HG02884 (cell line): ENCODE data around the gene SLC27A1.
"Not testable (repeated sequence)": the region's sequence is repeated elsewhere in the genome, so short reads cannot be mapped to it uniquely, and the experiment has no call there.

Source experiments
- ATAC-seq: cut with Tn5 transposase; IDR thresholded peaks from one replicate; pipeline ENCODE4 v1.9.1; 2021; ENCODE audit warnings: mild to moderate bottlenecking, moderate library complexity; ENCODE audit not compliant: unreplicated experiment

SLC27A1 gene

GRCh38 chr19:17486545-17487240 lies 16.4 kb downstream of the SLC27A1 start:
- ATAC-seq: no peak

- ATAC-seq: no peak
Observed at GRCh38 chr19:17487284-17488121, 17.2 kb downstream of the SLC27A1 start.

GRCh38 chr19:17488593-17489391 lies 18.5 kb downstream of the SLC27A1 start:
- ATAC-seq: no peak

GRCh38 chr19:17489392-17490030 lies 19.2 kb downstream of the SLC27A1 start:
- ATAC-seq: no peak

GRCh38 chr19:17490411-17490810 lies 20.1 kb downstream of the SLC27A1 start:
- no peak for ATAC-seq

GRCh38 chr19:17491287-17491686 lies 21.0 kb downstream of the SLC27A1 start:
- ATAC-seq: no peak

GRCh38 chr19:17495639-17496296 lies 25.4 kb downstream of the SLC27A1 start:
- ATAC-seq: no peak

- ATAC-seq: no peak
Observed at GRCh38 chr19:17496337-17496997, 26.1 kb downstream of the SLC27A1 start.

- no peak for ATAC-seq
Observed at GRCh38 chr19:17497149-17497798, 26.9 kb downstream of the SLC27A1 start.

- not testable (repeated sequence) for ATAC-seq
Observed at GRCh38 chr19:17499025-17499424, 28.7 kb downstream of the SLC27A1 start.

GRCh38 chr19:17499648-17500446 lies 29.5 kb downstream of the SLC27A1 start:
- ATAC-seq: no peak

GRCh38 chr19:17500447-17501198 lies 30.3 kb downstream of the SLC27A1 start:
- ATAC-seq: no peak

GRCh38 chr19:17503240-17503639 lies 32.9 kb downstream of the SLC27A1 start:
- no peak for ATAC-seq

GRCh38 chr19:17504030-17504429 lies 33.7 kb downstream of the SLC27A1 start:
- ATAC-seq: no peak

GRCh38 chr19:17504456-17504855 lies 34.1 kb downstream of the SLC27A1 start:
- ATAC-seq: no peak

GRCh38 chr19:17505223-17505622 lies 34.9 kb downstream of the SLC27A1 start:
- ATAC-seq: no peak

GRCh38 chr19:17506745-17507144 lies 36.4 kb downstream of the SLC27A1 start:
- ATAC-seq: no peak

- not testable (repeated sequence) for ATAC-seq
Observed at GRCh38 chr19:17508558-17508933, 38.2 kb downstream of the SLC27A1 start.
